Keratinocyte (primary cell): ENCODE data around the gene PLXNB3.

Experiments
- CTCF ChIP-seq, 3 experiments: IDR thresholded peaks in 1 of 3; conservative IDR thresholded peaks in 1 of 3; optimal IDR thresholded peaks in 1 of 3; 2 replicates in 2 of 3; 3 replicates in 1 of 3; pipeline versions ENCODE3 to v1.5.1; 2011; ENCODE audit warnings: low read length in 3 of 3, mild to moderate bottlenecking in 3 of 3, moderate library complexity in 2 of 3, control low read depth in 1 of 3, inconsistent platforms in 1 of 3; ENCODE audit not compliant: insufficient read depth in 2 of 3; ENCODE audit errors: extremely low read depth in 1 of 3
- EZH2 ChIP-seq: IDR thresholded peaks from one replicate; pipeline ENCODE4 v1.6.1; 2012; ENCODE audit warnings: inconsistent platforms, mild to moderate bottlenecking, low read length, moderate library complexity

GRCh38 chrX:153812220-153812619 lies 48.2 kb downstream of the PLXNB3 start:
- TF ChIP-seq CTCF (optimal IDR thresholded peaks at IDR 0.05 in 1 of 3, IDR thresholded peaks at IDR 0.05 in 1 of 3, conservative IDR thresholded peaks at IDR 0.05 in 1 of 3; ENCODE audit: extremely low read depth in 1 of 3, insufficient read depth in 2 of 3, low read length in 3 of 3) (no peak), EZH2 (no peak)
